Thoracic aorta (tissue), 2 donors: ENCODE data around the gene PER2. TPM values are rescaled to one million over a fixed set of nuclear protein-coding genes. Genes with fewer than 3 reads are reported as not detected.

Source experiments
- ATAC-seq: fragments of 150-250 bp; one replicate; pipeline ENCODE4 v1.8.0; 2017; ENCODE audit warnings: low read depth; ENCODE audit not compliant: insufficient number of reproducible peaks, low FRiP score
- DNase-seq: peaks from one replicate; pipeline ENCODE4 v3.0.0-alpha.2; 2020; ENCODE audit warnings: low spot score
- H3K27ac ChIP-seq, 2 donors: fragments of 200-600 bp; sonication (generic); 1 replicate in 1 of 2; 2 replicates in 1 of 2; pipeline ENCODE4 v1.5.1; 2016; ENCODE audit warnings: mild to moderate bottlenecking in 2 of 2, moderate library complexity in 2 of 2
- H3K27me3 ChIP-seq: fragments of 200-600 bp; sonication (generic); replicated peaks from 2 replicates; pipeline ENCODE4 v1.6.0; 2016; ENCODE audit warnings: mild to moderate bottlenecking; ENCODE audit not compliant: insufficient read depth
- H3K36me3 ChIP-seq: fragments of 200-600 bp; sonication (generic); one replicate; pipeline ENCODE4 v1.5.1; 2016
- H3K4me1 ChIP-seq, 2 donors: fragments of 200-600 bp; sonication (generic); 1 replicate in 1 of 2; 2 replicates in 1 of 2; pipeline versions ENCODE4 v1.5.1 to v1.6.0; 2016; ENCODE audit warnings: low read depth in 2 of 2, mild to moderate bottlenecking in 1 of 2; ENCODE audit not compliant: control insufficient read depth in 1 of 2
- H3K4me3 ChIP-seq: fragments of 200-600 bp; sonication (generic); 2 replicates; pipeline ENCODE4 v1.5.1; 2016; ENCODE audit warnings: mild to moderate bottlenecking
- H3K9me3 ChIP-seq: fragments of 200-600 bp; sonication (generic); 2 replicates; pipeline ENCODE4 v1.5.1; 2016
- total RNA-seq, 2 donors: library from RNA; depleted of rRNA; stranded (reverse); fragments of >200 nt; gene quantifications; one replicate each; pipeline versions ENCODE4 v1.1.0 to v1.2.3, GENCODE V29; 2016
- TF ChIP-seq, protein P1 (sequence below): fragments of 200-600 bp; sonication (generic); IDR thresholded peaks from one replicate; pipeline ENCODE4 v1.5.1; 2019; ENCODE audit warnings: antibody characterized with exemption

PER2 gene
- total RNA-seq, 2 donors from 2014 or later, result 14.2 to 26.2 TPM

GRCh38 chr2:238239543-238239862 lies 48.9 kb downstream of the PER2 start:
- no peak overlapping the region for H3K27ac ChIP-seq
- no peaks in the 10 kb centered on the region for H3K9me3 ChIP-seq
- H3K4me1 ChIP-seq, result peaks cover 6 to 30% of the 10 kb centered on the region in 2 donors
- TF ChIP-seq, protein P1, sequence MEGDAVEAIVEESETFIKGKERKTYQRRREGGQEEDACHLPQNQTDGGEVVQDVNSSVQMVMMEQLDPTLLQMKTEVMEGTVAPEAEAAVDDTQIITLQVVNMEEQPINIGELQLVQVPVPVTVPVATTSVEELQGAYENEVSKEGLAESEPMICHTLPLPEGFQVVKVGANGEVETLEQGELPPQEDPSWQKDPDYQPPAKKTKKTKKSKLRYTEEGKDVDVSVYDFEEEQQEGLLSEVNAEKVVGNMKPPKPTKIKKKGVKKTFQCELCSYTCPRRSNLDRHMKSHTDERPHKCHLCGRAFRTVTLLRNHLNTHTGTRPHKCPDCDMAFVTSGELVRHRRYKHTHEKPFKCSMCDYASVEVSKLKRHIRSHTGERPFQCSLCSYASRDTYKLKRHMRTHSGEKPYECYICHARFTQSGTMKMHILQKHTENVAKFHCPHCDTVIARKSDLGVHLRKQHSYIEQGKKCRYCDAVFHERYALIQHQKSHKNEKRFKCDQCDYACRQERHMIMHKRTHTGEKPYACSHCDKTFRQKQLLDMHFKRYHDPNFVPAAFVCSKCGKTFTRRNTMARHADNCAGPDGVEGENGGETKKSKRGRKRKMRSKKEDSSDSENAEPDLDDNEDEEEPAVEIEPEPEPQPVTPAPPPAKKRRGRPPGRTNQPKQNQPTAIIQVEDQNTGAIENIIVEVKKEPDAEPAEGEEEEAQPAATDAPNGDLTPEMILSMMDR, result no peak
- H3K36me3 ChIP-seq, result no peaks in the 10 kb centered on the region
- H3K27me3 ChIP-seq, result no peaks in the 10 kb centered on the region
- H3K4me3 ChIP-seq, result peak overlapping the region; percentile 78
- no peak for DNase-seq
- ATAC-seq, result no peak

DNA sequence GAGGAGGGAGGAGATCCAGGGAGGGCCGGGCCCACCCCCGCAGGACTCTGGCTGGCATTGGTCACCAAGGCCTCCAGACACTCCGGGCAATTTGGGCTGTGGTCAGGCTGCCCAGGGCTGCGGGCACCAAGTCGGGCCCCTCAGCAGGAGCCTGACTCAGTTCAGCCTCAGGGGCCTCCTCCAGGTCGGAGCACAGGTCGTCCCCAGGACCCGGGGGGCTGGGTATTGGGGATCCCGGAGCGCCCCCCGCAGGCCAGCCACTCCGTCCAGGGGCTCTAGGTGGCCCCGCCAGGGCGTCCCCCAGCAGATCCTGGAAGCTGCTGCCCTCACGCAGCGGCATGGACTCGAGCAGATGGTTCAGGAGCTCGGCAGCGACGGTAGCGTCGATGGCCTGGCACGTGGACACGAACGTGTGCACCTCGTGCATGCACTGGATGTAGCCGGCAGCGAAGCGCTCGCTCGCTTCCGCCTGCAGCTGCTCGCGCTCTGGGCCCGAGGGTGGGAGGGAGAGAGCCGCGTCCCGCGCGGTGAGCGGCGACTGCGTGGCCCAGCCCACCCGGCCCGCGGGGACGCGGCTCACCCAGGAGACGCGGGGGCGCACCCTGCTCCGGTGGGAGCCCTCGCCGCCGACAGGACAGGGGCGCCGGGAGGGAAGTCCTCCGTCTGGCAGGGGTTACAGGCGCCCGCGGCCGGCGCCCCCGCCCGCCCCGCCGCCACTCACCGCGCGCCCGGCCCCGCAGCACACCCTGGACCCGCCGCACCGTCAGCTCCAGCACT lies 49.5 kb downstream of the PER2 start:
- ATAC-seq, result no peak

GRCh38 chr2:238238311-238238765 lies 50.1 kb downstream of the PER2 start:
- H3K27me3 ChIP-seq, result no peaks in the 10 kb centered on the region
- no peaks in the 10 kb centered on the region for H3K36me3 ChIP-seq
- no peaks in the 10 kb centered on the region for H3K9me3 ChIP-seq
- ATAC-seq (no peak), DNase-seq (no peak)
- TF ChIP-seq, protein P1, result no peak
- H3K4me3 ChIP-seq, result no peak overlapping the region
- H3K27ac ChIP-seq, result no peak overlapping the region
- H3K4me1 ChIP-seq, result peaks cover 6 to 27% of the 10 kb centered on the region in 2 donors

More for the DNA sequence above, 49.5 kb downstream of the PER2 start:
- DNase-seq, result no peak
- peak overlapping the region; percentile 78 for H3K4me3 ChIP-seq
- no peak overlapping the region for H3K27ac ChIP-seq
- peaks cover 6 to 30% of the 10 kb centered on the region in 2 donors for H3K4me1 ChIP-seq
- H3K9me3 ChIP-seq, result no peaks in the 10 kb centered on the region
- H3K27me3 ChIP-seq, result no peaks in the 10 kb centered on the region
- TF ChIP-seq, protein P1, result no peak
- no peaks in the 10 kb centered on the region for H3K36me3 ChIP-seq

- Histone ChIP-seq H3K27ac (no peak overlapping the region), H3K36me3 (no peaks in the 10 kb centered on the region), H3K27me3 (no peaks in the 10 kb centered on the region), H3K9me3 (no peaks in the 10 kb centered on the region), H3K4me3 (no peak overlapping the region), H3K4me1 (peaks cover 3 to 20% of the 10 kb centered on the region in 2 donors)
- DNase-seq, result no peak
- TF ChIP-seq, protein P1, result no peak
- no peak for ATAC-seq
These were observed 50.8 kb downstream of the PER2 start for GRCh38 chr2:238237431-238238135.

DNA sequence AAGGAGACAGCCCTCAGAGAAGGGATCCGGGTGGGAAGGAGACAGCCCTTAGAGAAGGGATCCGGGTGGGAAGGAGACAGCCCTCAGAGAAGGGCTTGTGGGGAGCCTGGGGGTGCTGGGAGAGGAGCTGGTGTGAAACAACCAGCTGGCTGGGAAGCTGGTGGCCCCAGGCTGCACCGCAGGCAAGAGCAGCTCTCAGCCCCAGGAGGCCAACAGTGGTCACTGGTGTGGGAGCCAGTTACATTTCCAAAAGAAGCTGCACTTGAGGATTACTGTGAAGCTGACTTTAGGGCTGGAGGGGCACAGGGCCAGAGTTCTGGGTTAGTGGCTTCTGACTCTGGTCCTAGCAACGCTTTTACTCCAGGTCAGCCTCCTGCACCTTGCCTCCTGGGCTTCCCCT lies 51.8 kb downstream of the PER2 start:
- DNase-seq (no peak), ATAC-seq (no peak)
- Histone ChIP-seq H3K27ac (no peak overlapping the region), H3K36me3 (no peaks in the 10 kb centered on the region), H3K4me3 (no peak overlapping the region), H3K27me3 (no peaks in the 10 kb centered on the region), H3K4me1 (peaks cover 3 to 11% of the 10 kb centered on the region in 2 donors), H3K9me3 (no peaks in the 10 kb centered on the region)
- TF ChIP-seq, protein P1, result no peak
